A673 (cell line): Measurements from ENCODE around the gene THNSL1.

Experiments
- CTCF ChIP-seq: fragments of 300-800, 200-600 bp; sonication (generic); conservative IDR thresholded peaks from 2 replicates; pipeline ENCODE4 v1.5.1; 2017; ENCODE audit warnings: low read depth, mild to moderate bottlenecking, antibody characterized with exemption, low read length, moderate library complexity, mixed read lengths
- EZH2 ChIP-seq: fragments of 200-600 bp; sonication (generic); IDR thresholded peaks from 2 replicates; pipeline ENCODE4 v1.6.1; 2017; ENCODE audit warnings: borderline replicate concordance, low read depth, mild to moderate bottlenecking, mixed read lengths, antibody characterized with exemption, low read length; ENCODE audit not compliant: poor library complexity, severe bottlenecking

GRCh38 chr10:24992512-24993133 lies 23.8 kb upstream of the THNSL1 start:
- TF ChIP-seq EZH2 (no peak), CTCF (no peak)
